ENCODE results near the gene VAMP4. TPM values are rescaled to one million over a fixed set of nuclear protein-coding genes. Genes with fewer than 3 reads are reported as not detected.
A peak's percentile ranks its signal among the peaks of the same experiment; 100 is the strongest.
"Not testable (repeated sequence)": the region's sequence is repeated elsewhere in the genome, so short reads cannot be mapped to it uniquely, and the experiment has no call there.

Gene VAMP4
- polyA plus RNA-seq, 6 donors from 2014 or later, result 15.0 to 24.8 (median 19.4) TPM

GRCh38 chr1:171666114-171666769 lies 75.6 kb downstream of the VAMP4 start:
- Mint-ChIP-seq H3K4me3 (no peak overlapping the region), H3K27me3 (peaks cover 0 to 3% (median 0%) of the 10 kb centered on the region in 3 donors), H3K4me1 (no peaks in the 10 kb centered on the region), H3K36me3 (no peaks in the 10 kb centered on the region), H3K27ac (no peak overlapping the region), H3K9me3 (peaks cover 0 to 2% (median 0%) of the 10 kb centered on the region in 7 donors)
- DNase-seq (no peak), ATAC-seq (ENCODE audit: low read depth in 2 of 2) (no peak)

- no peak for DNase-seq
- ATAC-seq (ENCODE audit: low read depth in 2 of 2), result no peak
- Mint-ChIP-seq H3K36me3 (no peaks in the 10 kb centered on the region), H3K27ac (peak overlapping the region in 1 of 6 donors; percentile 32), H3K4me3 (no peak overlapping the region), H3K9me3 (no peaks in the 10 kb centered on the region), H3K27me3 (peaks cover 0 to 2% (median 0%) of the 10 kb centered on the region in 3 donors), H3K4me1 (no peaks in the 10 kb centered on the region)
Measured at GRCh38 chr1:171664976-171665375, 76.9 kb downstream of the VAMP4 start.

GRCh38 chr1:171663854-171664575 lies 77.8 kb downstream of the VAMP4 start:
- no peaks in the 10 kb centered on the region for H3K9me3 Mint-ChIP-seq
- no peak overlapping the region for H3K4me3 Mint-ChIP-seq
- H3K36me3 Mint-ChIP-seq, result no peaks in the 10 kb centered on the region
- no peak for ATAC-seq (ENCODE audit: low read depth in 2 of 2)
- no peak overlapping the region for H3K27ac Mint-ChIP-seq
- no peak for DNase-seq
- H3K27me3 Mint-ChIP-seq, result no peaks in the 10 kb centered on the region
- H3K4me1 Mint-ChIP-seq, result no peaks in the 10 kb centered on the region

DNA sequence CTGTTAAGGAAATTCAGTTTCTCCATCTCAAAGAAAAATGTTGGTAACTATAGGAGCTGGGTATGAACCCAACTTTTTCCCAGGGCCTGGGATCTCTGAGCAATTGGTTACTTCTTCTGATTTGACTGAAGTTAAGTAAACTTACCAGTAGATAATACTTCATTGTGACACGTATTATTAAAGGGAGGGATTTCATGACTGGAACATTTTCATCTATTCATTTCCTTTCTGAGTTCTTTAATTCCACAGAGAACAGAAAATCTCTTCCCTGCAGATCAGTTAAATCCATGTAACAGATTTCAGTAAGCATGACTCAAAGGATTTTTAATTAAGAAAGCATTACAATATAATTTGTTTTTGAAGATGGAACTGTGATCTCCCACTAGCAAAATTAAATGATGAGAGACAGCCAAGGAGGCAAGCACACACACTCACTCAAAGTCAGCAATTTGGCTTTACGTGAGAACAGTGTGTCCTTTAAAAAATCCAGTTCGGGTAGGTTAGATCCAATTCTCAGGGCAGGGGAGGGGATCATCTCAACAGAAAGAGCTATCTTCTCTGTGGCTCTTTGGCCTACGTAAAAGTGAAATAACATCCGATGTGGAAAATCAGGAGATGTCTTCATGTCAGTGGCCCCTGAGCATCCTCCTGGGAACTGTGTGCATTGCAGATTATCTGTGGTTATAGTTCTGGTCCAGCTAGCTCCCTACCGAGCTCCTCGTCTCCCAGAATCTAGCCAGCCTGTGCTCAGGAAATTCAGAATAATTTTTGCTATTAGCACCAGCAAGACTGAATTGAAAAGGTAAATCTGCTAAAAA lies 78.6 kb downstream of the VAMP4 start:
- no peak overlapping the region for H3K4me3 Mint-ChIP-seq
- no peaks in the 10 kb centered on the region for H3K27me3 Mint-ChIP-seq
- ATAC-seq (ENCODE audit: low read depth in 2 of 2), result no peak
- H3K9me3 Mint-ChIP-seq, result no peaks in the 10 kb centered on the region
- no peak for DNase-seq
- no peaks in the 10 kb centered on the region for H3K4me1 Mint-ChIP-seq
- H3K27ac Mint-ChIP-seq, result no peak overlapping the region
- peaks cover 0 to under 1% of the 10 kb centered on the region in 2 donors for H3K36me3 Mint-ChIP-seq

DNA sequence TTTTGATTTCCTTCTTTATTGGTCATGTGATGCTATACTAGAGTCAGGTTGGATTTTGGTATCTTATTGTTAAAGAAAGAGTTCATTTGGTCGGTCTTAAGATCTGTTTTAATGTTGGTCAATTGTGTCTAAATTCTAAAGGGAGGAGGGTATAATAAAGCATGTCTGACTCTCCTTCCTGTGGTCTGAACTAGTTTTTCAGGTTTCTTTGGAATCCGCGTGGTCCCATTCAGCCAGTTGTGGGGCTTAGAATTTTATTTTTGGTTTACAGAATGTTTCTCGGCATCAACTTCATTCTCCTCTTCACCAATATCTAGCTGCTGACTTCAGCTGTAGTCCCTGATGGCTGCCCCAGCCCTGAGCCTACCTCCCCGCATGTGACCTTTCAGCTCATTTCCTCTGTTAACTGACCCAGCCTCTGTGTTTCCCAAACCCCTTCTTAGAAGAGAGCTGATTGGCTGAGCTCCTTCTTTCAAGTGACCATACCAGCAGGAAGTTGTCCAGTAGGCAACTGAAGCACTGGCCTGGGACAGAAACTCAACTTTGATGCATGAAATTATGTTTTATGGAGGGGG lies 80.7 kb downstream of the VAMP4 start:
- ATAC-seq (ENCODE audit: low read depth in 2 of 2) (no peak), DNase-seq (no peak)
- no peak overlapping the region for H3K4me3 Mint-ChIP-seq
- H3K36me3 Mint-ChIP-seq, result peaks cover 0 to 3% of the 10 kb centered on the region in 2 donors
- H3K27ac Mint-ChIP-seq, result no peak overlapping the region
- H3K4me1 Mint-ChIP-seq, result no peaks in the 10 kb centered on the region
- H3K27me3 Mint-ChIP-seq, result peaks cover 0 to 8% (median 6%) of the 10 kb centered on the region in 3 donors
- H3K9me3 Mint-ChIP-seq, result no peaks in the 10 kb centered on the region

DNA sequence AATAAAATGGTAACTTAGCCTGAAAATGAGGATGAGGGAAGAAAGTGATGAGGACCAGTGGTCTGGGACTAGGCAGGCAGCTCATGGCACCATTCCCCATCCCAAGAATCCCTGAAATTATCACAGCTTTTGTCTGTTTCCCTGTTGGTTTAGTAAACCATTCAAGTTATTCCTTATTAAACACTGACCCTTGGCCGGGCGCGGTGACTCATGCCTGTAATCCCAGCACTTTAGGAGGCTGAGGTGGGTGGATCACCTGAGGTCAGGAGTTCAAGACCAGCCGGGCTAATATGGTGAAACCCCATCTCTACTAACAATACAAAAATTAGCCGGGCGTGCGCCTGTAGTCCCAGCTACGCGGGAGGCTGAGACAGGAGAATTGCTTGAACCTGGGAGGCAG lies 85.7 kb downstream of the VAMP4 start:
- peak overlapping the region in 3 of 8 donors; percentile 7 to 62 (median 41) for H3K4me3 Mint-ChIP-seq
- ATAC-seq (ENCODE audit: low read depth in 2 of 2); H3K9me3 Mint-ChIP-seq; H3K36me3 Mint-ChIP-seq; DNase-seq; H3K27ac Mint-ChIP-seq: not testable (repeated sequence)
- H3K4me1 Mint-ChIP-seq, result peaks cover 8 to 15% (median 11%) of the 10 kb centered on the region in 3 donors
- peaks cover 18 to 43% (median 35%) of the 10 kb centered on the region in 3 donors for H3K27me3 Mint-ChIP-seq

DNA sequence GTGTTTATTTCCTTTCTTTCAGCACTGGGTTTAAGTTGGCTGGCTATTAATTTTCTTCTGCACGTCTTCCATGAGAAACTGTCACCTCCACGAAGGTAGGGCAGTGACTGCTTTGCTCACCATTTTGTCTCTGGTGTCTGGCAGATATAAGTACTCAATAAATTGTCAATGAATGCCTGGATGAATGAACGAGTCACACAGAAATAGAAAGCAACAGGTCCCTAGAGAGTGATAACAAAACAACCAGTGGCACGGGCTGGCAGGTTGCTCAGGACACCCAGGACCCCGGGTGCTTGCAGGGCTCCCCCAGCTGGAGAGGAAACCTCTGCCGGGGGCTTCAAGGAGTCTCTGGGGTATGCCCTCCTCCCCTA lies 86.1 kb downstream of the VAMP4 start:
- Mint-ChIP-seq H3K27me3 (peaks cover 18 to 43% (median 35%) of the 10 kb centered on the region in 3 donors), H3K9me3 (no peaks in the 10 kb centered on the region), H3K4me1 (peaks cover 8 to 15% (median 11%) of the 10 kb centered on the region in 3 donors), H3K27ac (peak overlapping the region in 2 of 6 donors; percentile 23 to 76), H3K36me3 (peaks cover 0 to 3% of the 10 kb centered on the region in 2 donors), H3K4me3 (peak overlapping the region in 5 of 8 donors; percentile 7 to 81 (median 32))
- DNase-seq (no peak), ATAC-seq (ENCODE audit: low read depth in 2 of 2) (no peak)

DNA sequence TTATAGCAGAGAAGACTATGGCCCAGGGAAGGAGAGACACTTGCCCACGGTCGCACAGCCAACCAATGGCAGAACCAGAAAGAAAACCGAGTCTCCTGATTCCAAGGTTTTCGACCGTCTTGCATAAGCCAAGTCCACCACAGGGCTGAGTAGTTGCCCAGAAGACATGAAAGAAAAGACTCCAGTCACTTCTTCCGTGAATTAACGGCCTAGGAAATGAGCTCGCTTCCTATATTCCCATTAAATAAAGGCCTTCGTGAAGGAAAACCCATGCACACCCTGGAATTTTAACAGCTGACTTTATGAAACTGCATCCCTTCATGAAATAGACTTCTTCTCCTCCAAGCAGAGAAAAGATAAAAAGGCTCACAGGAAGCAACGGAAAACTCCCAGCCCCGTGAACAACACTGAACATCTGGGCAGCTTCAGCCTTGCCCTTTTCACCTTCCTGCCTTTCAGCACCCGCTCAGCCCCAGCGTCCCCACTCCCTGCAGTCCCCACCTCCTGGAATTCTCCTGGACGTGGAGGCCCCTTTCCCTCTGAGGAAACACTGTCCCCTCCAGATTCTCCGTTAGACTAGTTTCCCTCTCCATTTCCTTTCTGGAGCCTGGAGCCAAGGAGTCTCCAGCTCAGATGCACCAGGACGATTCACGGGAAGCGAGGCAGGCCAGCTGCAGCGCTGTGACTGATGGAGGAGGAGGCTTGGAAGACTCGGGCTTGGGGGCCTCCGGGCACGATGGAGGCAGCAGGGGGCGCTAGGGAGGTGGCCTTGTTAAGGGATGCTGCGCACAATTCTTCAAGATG lies 86.7 kb downstream of the VAMP4 start:
- DNase-seq, result peak; percentile 1
- H3K27me3 Mint-ChIP-seq, result peaks cover 18 to 43% (median 35%) of the 10 kb centered on the region in 3 donors
- H3K4me1 Mint-ChIP-seq, result peaks cover 8 to 15% (median 11%) of the 10 kb centered on the region in 3 donors
- peak overlapping the region in 2 of 6 donors; percentile 23 to 76 for H3K27ac Mint-ChIP-seq
- H3K9me3 Mint-ChIP-seq, result no peaks in the 10 kb centered on the region
- H3K4me3 Mint-ChIP-seq, result peak overlapping the region in 6 of 8 donors; percentile 26 to 81 (median 46)
- peak; percentile 46 to 61 for ATAC-seq (ENCODE audit: low read depth in 2 of 2)
- H3K36me3 Mint-ChIP-seq, result peaks cover 0 to 3% of the 10 kb centered on the region in 2 donors

- Mint-ChIP-seq H3K4me3 (no peak overlapping the region), H3K36me3 (peaks cover 0 to 3% of the 10 kb centered on the region in 2 donors), H3K27me3 (peaks cover 18 to 43% (median 35%) of the 10 kb centered on the region in 3 donors), H3K4me1 (peaks cover 8 to 15% (median 11%) of the 10 kb centered on the region in 3 donors), H3K27ac (peak overlapping the region in 1 of 6 donors; percentile 17), H3K9me3 (no peaks in the 10 kb centered on the region)
- no peak for DNase-seq
- ATAC-seq (ENCODE audit: low read depth in 2 of 2), result no peak
Measured at GRCh38 chr1:171654201-171654941, 87.5 kb downstream of the VAMP4 start.

GRCh38 chr1:171653796-171654195 lies 88.1 kb downstream of the VAMP4 start:
- Mint-ChIP-seq H3K27ac (no peak overlapping the region), H3K4me3 (no peak overlapping the region), H3K9me3 (no peaks in the 10 kb centered on the region), H3K36me3 (peaks cover 0 to 3% of the 10 kb centered on the region in 2 donors), H3K27me3 (peaks cover 18 to 43% (median 35%) of the 10 kb centered on the region in 3 donors), H3K4me1 (peaks cover 8 to 15% (median 11%) of the 10 kb centered on the region in 3 donors)
- ATAC-seq (ENCODE audit: low read depth in 2 of 2) (no peak), DNase-seq (no peak)

GRCh38 chr1:171652234-171652822 lies 89.5 kb downstream of the VAMP4 start, which contains the start of gene MYOC:
TSS of gene MYOC (minus strand) at chr1:171652688. CDS start at chr1:171652611, 77 bp downstream.
- H3K27me3 Mint-ChIP-seq, result peaks cover 18 to 38% (median 30%) of the 10 kb centered on the region in 3 donors
- no peak for DNase-seq

More at GRCh38 chr1:171652234-171652822, 89.5 kb downstream of the VAMP4 start, which contains the start of gene MYOC:
- ATAC-seq (ENCODE audit: low read depth in 2 of 2), result no peak
- peaks cover 8 to 15% (median 11%) of the 10 kb centered on the region in 3 donors for H3K4me1 Mint-ChIP-seq
- H3K9me3 Mint-ChIP-seq, result no peaks in the 10 kb centered on the region
- H3K4me3 Mint-ChIP-seq, result no peak within 1 kb of the TSS
- H3K36me3 Mint-ChIP-seq, result no peaks in the 10 kb centered on the region
- H3K27ac Mint-ChIP-seq, result no peak within 1 kb of the TSS

All from naive B cell (primary cell).